Measurements from ENCODE around the gene PIWIL4. TPM values are rescaled to one million over a fixed set of nuclear protein-coding genes. Genes with fewer than 3 reads are reported as not detected.

The PIWIL4 gene
- total RNA-seq, 1 experiment from 2014 or later: not detected

DNA sequence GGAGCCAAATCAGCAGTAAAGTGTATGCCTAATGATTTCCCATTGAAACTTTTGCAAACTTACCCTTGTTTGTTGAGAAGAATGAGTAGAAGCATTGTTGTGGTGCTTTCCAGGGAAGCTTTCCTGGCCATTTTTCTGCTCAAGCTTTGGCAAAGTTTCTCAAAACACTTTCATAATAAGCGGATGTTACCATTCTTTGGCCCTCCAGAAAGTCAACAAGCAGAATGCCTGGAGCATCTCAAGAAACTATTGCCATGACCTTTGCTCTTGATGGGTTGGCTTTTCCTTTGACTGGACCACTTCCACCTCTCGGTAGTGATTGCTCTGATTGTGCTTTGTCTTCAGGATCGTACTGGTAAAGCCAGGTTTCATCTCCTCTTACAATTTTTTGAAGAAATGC is 10.7 kb downstream of the PIWIL4 start:
- no peak overlapping the region for H2AK5ac ChIP-seq (ENCODE audit: insufficient read length, low read length)
- no peak overlapping the region for H4K5ac ChIP-seq (ENCODE audit: insufficient read length, low read depth, low read length)
- no peaks in the 10 kb centered on the region for H4K20me1 ChIP-seq (ENCODE audit: control insufficient read depth, insufficient read depth, insufficient read length)
- H2BK5ac ChIP-seq (ENCODE audit: insufficient read length, low read length): no peak overlapping the region
- no peak overlapping the region for H3K14ac ChIP-seq (ENCODE audit: insufficient read depth, low read length)
- no peaks in the 10 kb centered on the region for H3K27me3 ChIP-seq (ENCODE audit: insufficient read depth, low read length)
- peaks cover 8 to 12% of the 10 kb centered on the region in 2 experiments for H3K4me1 Mint-ChIP-seq
- no peaks in the 10 kb centered on the region for H3K36me3 Mint-ChIP-seq (ENCODE audit: insufficient read depth in 1 of 3, low read depth in 3 of 3)
- H3K79me2 ChIP-seq (ENCODE audit: insufficient read depth, low read length): no peaks in the 10 kb centered on the region
- no peak overlapping the region for H3K4ac ChIP-seq (ENCODE audit: low read depth, low read length)
- H3K56ac ChIP-seq (ENCODE audit: insufficient read length, low read depth, low read length): no peak overlapping the region
- no peaks in the 10 kb centered on the region for H3K4me1 ChIP-seq (ENCODE audit: insufficient read depth, low read length)
- no peak overlapping the region for H2BK15ac ChIP-seq (ENCODE audit: low read depth, low read length)
- H3K4me2 ChIP-seq (ENCODE audit: insufficient read depth, insufficient read length, low read length): no peak overlapping the region
- no peaks in the 10 kb centered on the region for H3K9me3 ChIP-seq (ENCODE audit: control insufficient read depth, low read depth, low read length)
- H2AFZ ChIP-seq (ENCODE audit: low read length): no peak overlapping the region
- WGBS (ENCODE audit: extremely low coverage, insufficient read length, low lambda C conversion rate): no CpG with 5 or more reads among the region's 3 CpGs
- H2BK120ac ChIP-seq (ENCODE audit: low read depth, low read length, poor library complexity, severe bottlenecking): no peak overlapping the region
- no peak overlapping the region for H4K8ac ChIP-seq (replicated peaks; ENCODE audit: insufficient read length, low read depth, low read length)
- no peak overlapping the region for H3K9ac ChIP-seq (ENCODE audit: extremely low read depth, insufficient read length, low read length)
- TF ChIP-seq, protein P1, sequence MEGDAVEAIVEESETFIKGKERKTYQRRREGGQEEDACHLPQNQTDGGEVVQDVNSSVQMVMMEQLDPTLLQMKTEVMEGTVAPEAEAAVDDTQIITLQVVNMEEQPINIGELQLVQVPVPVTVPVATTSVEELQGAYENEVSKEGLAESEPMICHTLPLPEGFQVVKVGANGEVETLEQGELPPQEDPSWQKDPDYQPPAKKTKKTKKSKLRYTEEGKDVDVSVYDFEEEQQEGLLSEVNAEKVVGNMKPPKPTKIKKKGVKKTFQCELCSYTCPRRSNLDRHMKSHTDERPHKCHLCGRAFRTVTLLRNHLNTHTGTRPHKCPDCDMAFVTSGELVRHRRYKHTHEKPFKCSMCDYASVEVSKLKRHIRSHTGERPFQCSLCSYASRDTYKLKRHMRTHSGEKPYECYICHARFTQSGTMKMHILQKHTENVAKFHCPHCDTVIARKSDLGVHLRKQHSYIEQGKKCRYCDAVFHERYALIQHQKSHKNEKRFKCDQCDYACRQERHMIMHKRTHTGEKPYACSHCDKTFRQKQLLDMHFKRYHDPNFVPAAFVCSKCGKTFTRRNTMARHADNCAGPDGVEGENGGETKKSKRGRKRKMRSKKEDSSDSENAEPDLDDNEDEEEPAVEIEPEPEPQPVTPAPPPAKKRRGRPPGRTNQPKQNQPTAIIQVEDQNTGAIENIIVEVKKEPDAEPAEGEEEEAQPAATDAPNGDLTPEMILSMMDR (conservative IDR thresholded peaks at IDR 0.05): no peak
- no peaks in the 10 kb centered on the region for H3K23me2 ChIP-seq (ENCODE audit: insufficient read length, low read depth, low read length, poor library complexity, severe bottlenecking)
- H3K23ac ChIP-seq (ENCODE audit: insufficient read length, low read depth, low read length): no peak overlapping the region
- H3K18ac ChIP-seq (ENCODE audit: insufficient read length, low read depth, low read length): no peak overlapping the region
- no peak overlapping the region for H3K27ac ChIP-seq (ENCODE audit: insufficient read length, low read depth, low read length)
- peaks cover 32% of the 10 kb centered on the region for H3K27me3 Mint-ChIP-seq (ENCODE audit: low read depth)
- no peak overlapping the region for H4K91ac ChIP-seq (ENCODE audit: insufficient read length, low read depth, low read length)
- H2BK20ac ChIP-seq (ENCODE audit: low read depth, low read length, poor library complexity, severe bottlenecking): no peak overlapping the region
- no peak for DNase-seq
- no peak overlapping the region for H3T11ph ChIP-seq (ENCODE audit: low read length)
- H3K9me3 Mint-ChIP-seq: peaks cover 2% of the 10 kb centered on the region in 2 experiments; a peak in 2 of 5 replicates
- no peak overlapping the region for H2BK12ac ChIP-seq (ENCODE audit: insufficient read length, low read depth, low read length)
- no peak overlapping the region for H3K4me3 Mint-ChIP-seq
- H3K79me1 ChIP-seq (ENCODE audit: insufficient read depth, low read depth, low read length, poor library complexity, severe bottlenecking): no peaks in the 10 kb centered on the region
- H3K27ac Mint-ChIP-seq: no peak overlapping the region
